HEK293 (cell line): Measurements from ENCODE around the gene SELENOF.
A peak's percentile ranks its signal among the peaks of the same experiment; 100 is the strongest.

ENCODE experiments used
- CTCF ChIA-PET: fragments of 350-600 bp; formaldehyde crosslinking; extraction: SDS; loops from one replicate; lab custom pipeline; 2021; ENCODE audit warnings: antibody characterized with exemption; lab: Yijun Ruan, JAX
- POLR2A ChIA-PET: fragments of 300-600 bp; formaldehyde crosslinking; extraction: SDS; loops from one replicate; lab custom pipeline; 2020; ENCODE audit warnings: antibody characterized with exemption, inconsistent platforms; lab: Yijun Ruan, JAX
- H3K27ac ChIP-seq: fragments of 200-500 bp; sonication (Bioruptor generic); 2 replicates; pipeline ENCODE4 v1.5.1; 2014; ENCODE audit warnings: low read depth, low read length, control low read depth, inconsistent platforms; ENCODE audit errors: extremely low read depth
- H3K36me3 ChIP-seq, 2 experiments: fragments of 200-500 bp in 1 of 2; sonication (Bioruptor generic) in 1 of 2; 1 replicate in 1 of 2; 2 replicates in 1 of 2; pipeline ENCODE4 v1.5.1; 2014 to 2017; ENCODE audit warnings: inconsistent platforms in 2 of 2, low read length in 2 of 2; ENCODE audit not compliant: control insufficient read depth in 2 of 2, insufficient read depth in 1 of 2
- H3K4me1 ChIP-seq: fragments of 200-500 bp; sonication (Bioruptor generic); 2 replicates; pipeline ENCODE4 v1.5.1; 2014; ENCODE audit warnings: mild to moderate bottlenecking, low read length, inconsistent platforms; ENCODE audit not compliant: control insufficient read depth, insufficient read depth
- H3K4me3 ChIP-seq: 2 replicates; pipeline ENCODE4 v1.5.1; 2011; ENCODE audit warnings: low read depth, mild to moderate bottlenecking, control low read depth, low read length, moderate library complexity
- H3K9me3 ChIP-seq: fragments of 200-500 bp; sonication (Bioruptor generic); 2 replicates; pipeline ENCODE4 v1.5.1; 2014; ENCODE audit warnings: low read depth, low read length, inconsistent platforms; ENCODE audit not compliant: control insufficient read depth, insufficient read depth
- CTCF ChIP-seq: fragments of 450-650 bp; formaldehyde crosslinking; IDR thresholded peaks from 2 replicates; pipeline ENCODE4 v1.5.1; 2016; ENCODE audit warnings: missing biosample characterization, missing genetic modification characterization
- FEZF1 ChIP-seq: fragments of 450-650 bp; formaldehyde crosslinking; IDR thresholded peaks from 2 replicates; pipeline ENCODE4 v1.5.1; 2016; ENCODE audit warnings: missing biosample characterization, missing genetic modification characterization
- IKZF3 ChIP-seq: fragments of 450-650 bp; IDR thresholded peaks from 2 replicates; pipeline ENCODE4 v1.5.0; 2018; ENCODE audit warnings: missing biosample characterization, mild to moderate bottlenecking, missing genetic modification characterization, moderate library complexity
- KLF16 ChIP-seq: fragments of 450-650 bp; formaldehyde crosslinking; IDR thresholded peaks from 2 replicates; pipeline ENCODE4 v1.5.1; 2017; ENCODE audit warnings: missing biosample characterization, missing genetic modification characterization
- MEIS1 ChIP-seq: sonication (generic); formaldehyde crosslinking; IDR thresholded peaks from 2 replicates; pipeline ENCODE4 v1.8.1; 2022; ENCODE audit warnings: missing genetic modification reagents, mild to moderate bottlenecking, borderline replicate concordance
- SALL2 ChIP-seq: fragments of 450-650 bp; formaldehyde crosslinking; IDR thresholded peaks from 2 replicates; pipeline ENCODE4 v1.5.0; 2017; ENCODE audit warnings: missing biosample characterization, mild to moderate bottlenecking, missing genetic modification characterization, borderline replicate concordance
- TRIM28 ChIP-seq: IDR thresholded peaks from 2 replicates; pipeline ENCODE4 v1.6.1; 2011; ENCODE audit warnings: low read length, control low read depth, borderline replicate concordance
- ZBTB17 ChIP-seq: fragments of 450-650 bp; formaldehyde crosslinking; IDR thresholded peaks from 2 replicates; pipeline ENCODE4 v1.5.1; 2016; ENCODE audit warnings: missing biosample characterization, missing genetic modification characterization
- ZBTB26 ChIP-seq: fragments of 450-650 bp; formaldehyde crosslinking; optimal IDR thresholded peaks from 2 replicates; pipeline ENCODE3; 2016; ENCODE audit warnings: missing biosample characterization, mild to moderate bottlenecking, missing genetic modification characterization
- ZBTB48 ChIP-seq: fragments of 450-650 bp; formaldehyde crosslinking; IDR thresholded peaks from 2 replicates; pipeline ENCODE4 v1.5.1; 2016; ENCODE audit warnings: missing biosample characterization, missing genetic modification characterization
- ZEB2 ChIP-seq: fragments of 450-650 bp; formaldehyde crosslinking; IDR thresholded peaks from 2 replicates; pipeline ENCODE4 v1.5.1; 2016; ENCODE audit warnings: missing biosample characterization, missing genetic modification characterization
- ZFP37 ChIP-seq: fragments of 450-650 bp; formaldehyde crosslinking; IDR thresholded peaks from 2 replicates; pipeline ENCODE4 v1.5.1; 2016; ENCODE audit warnings: missing biosample characterization, missing genetic modification characterization
- ZNF169 ChIP-seq: fragments of 450-650 bp; formaldehyde crosslinking; IDR thresholded peaks from 2 replicates; pipeline ENCODE4 v1.5.1; 2016; ENCODE audit warnings: missing biosample characterization, missing genetic modification characterization
- ZNF2 ChIP-seq: fragments of 450-650 bp; formaldehyde crosslinking; IDR thresholded peaks from 2 replicates; pipeline ENCODE4 v1.5.1; 2016; ENCODE audit warnings: missing biosample characterization, missing genetic modification characterization
- ZNF24 ChIP-seq: fragments of 450-650 bp; formaldehyde crosslinking; IDR thresholded peaks from 2 replicates; pipeline ENCODE4 v1.5.1; 2016; ENCODE audit warnings: missing biosample characterization, missing genetic modification characterization
- ZNF280C ChIP-seq: fragments of 450-650 bp; formaldehyde crosslinking; IDR thresholded peaks from 2 replicates; pipeline ENCODE4 v1.5.1; 2016; ENCODE audit warnings: missing biosample characterization, missing genetic modification characterization
- ZNF292 ChIP-seq: fragments of 450-650 bp; formaldehyde crosslinking; IDR thresholded peaks from 2 replicates; pipeline ENCODE4 v1.5.1; 2016; ENCODE audit warnings: low read depth, missing biosample characterization, missing genetic modification characterization, borderline replicate concordance
- ZNF302 ChIP-seq: fragments of 450-650 bp; formaldehyde crosslinking; IDR thresholded peaks from 2 replicates; pipeline ENCODE4 v1.5.1; 2016; ENCODE audit warnings: missing biosample characterization, missing genetic modification characterization, low read depth
- ZNF335 ChIP-seq: fragments of 450-650 bp; formaldehyde crosslinking; conservative IDR thresholded peaks from 2 replicates; pipeline ENCODE4 v1.5.1; 2016; ENCODE audit warnings: missing biosample characterization, missing genetic modification characterization
- ZNF341 ChIP-seq: fragments of 450-650 bp; formaldehyde crosslinking; IDR thresholded peaks from 2 replicates; pipeline ENCODE4; 2016; ENCODE audit warnings: low read depth, missing biosample characterization, missing genetic modification characterization
- ZNF501 ChIP-seq: fragments of 450-650 bp; formaldehyde crosslinking; IDR thresholded peaks from 2 replicates; pipeline ENCODE4 v1.5.1; 2016; ENCODE audit warnings: missing biosample characterization, missing genetic modification characterization
- ZNF555 ChIP-seq: fragments of 450-650 bp; formaldehyde crosslinking; conservative IDR thresholded peaks from 2 replicates; pipeline ENCODE4 v1.5.1; 2017; ENCODE audit warnings: missing biosample characterization, mild to moderate bottlenecking, missing genetic modification characterization, inconsistent platforms
- ZNF561 ChIP-seq: fragments of 450-650 bp; IDR thresholded peaks from 2 replicates; pipeline ENCODE4 v1.5.1; 2018; ENCODE audit warnings: missing biosample characterization, missing genetic modification characterization, borderline replicate concordance
- ZNF610 ChIP-seq: fragments of 450-650 bp; formaldehyde crosslinking; IDR thresholded peaks from 2 replicates; pipeline ENCODE4 v1.5.1; 2016; ENCODE audit warnings: missing biosample characterization, missing genetic modification characterization, borderline replicate concordance
- ZNF623 ChIP-seq: fragments of 450-650 bp; formaldehyde crosslinking; IDR thresholded peaks from 2 replicates; pipeline ENCODE4 v1.5.1; 2016; ENCODE audit warnings: missing biosample characterization, missing genetic modification characterization
- ZNF654 ChIP-seq: fragments of 450-650 bp; formaldehyde crosslinking; IDR thresholded peaks from 2 replicates; pipeline ENCODE4 v1.5.1; 2016; ENCODE audit warnings: low read depth, missing biosample characterization, missing genetic modification characterization
- ZNF660 ChIP-seq: fragments of 450-650 bp; IDR thresholded peaks from 2 replicates; pipeline ENCODE4 v1.5.1; 2018; ENCODE audit warnings: missing biosample characterization, mild to moderate bottlenecking, missing genetic modification characterization
- ZNF701 ChIP-seq: fragments of 450-650 bp; formaldehyde crosslinking; IDR thresholded peaks from 2 replicates; pipeline ENCODE4 v1.5.1; 2016; ENCODE audit warnings: missing biosample characterization, missing genetic modification characterization
- ZNF777 ChIP-seq: fragments of 450-650 bp; formaldehyde crosslinking; IDR thresholded peaks from 2 replicates; pipeline ENCODE4 v1.5.1; 2017; ENCODE audit warnings: missing biosample characterization, missing genetic modification characterization, borderline replicate concordance
- ZSCAN16 ChIP-seq: fragments of 450-650 bp; formaldehyde crosslinking; IDR thresholded peaks from 2 replicates; pipeline ENCODE4 v1.5.1; 2016; ENCODE audit warnings: missing biosample characterization, missing genetic modification characterization
- ZSCAN30 ChIP-seq: fragments of 450-650 bp; IDR thresholded peaks from 2 replicates; pipeline ENCODE4 v1.5.1; 2018; ENCODE audit warnings: missing biosample characterization, mild to moderate bottlenecking, missing genetic modification characterization, moderate library complexity

Gene SELENOF

GRCh38 chr1:86833461-86834215 lies 80.3 kb downstream of the SELENOF start:
- POLR2A ChIA-PET = interaction anchor here (1.0 to 1.1 kb wide), 2 partner anchors 10 to 82 kb away, joined by 3 to 4 read pairs; no protein-coding TSS in a partner anchor
- Histone ChIP-seq H3K4me3 (no peak overlapping the region), H3K27ac (no peak overlapping the region), H3K36me3 (no peaks in the 10 kb centered on the region), H3K9me3 (no peaks in the 10 kb centered on the region), H3K4me1 (no peaks in the 10 kb centered on the region)
- CTCF ChIA-PET = interaction anchor here (0.7 to 2.5 kb wide), 26 partner anchors 8 to 252 kb away, joined by 3 to 14 read pairs (median 4); no protein-coding TSS in a partner anchor
- TF ChIP-seq ZBTB26 (tag by site-specific recombination) (no peak), ZNF610 (tag by site-specific recombination) (no peak), ZFP37 (0 out of 2 replicates have a peak, but pooled peaks have one; percentile 50), SALL2 (tag by site-specific recombination) (no peak), ZEB2 (tag by site-specific recombination) (0 out of 2 replicates have a peak, but pooled peaks have one; percentile 21), ZNF654 (tag by site-specific recombination) (peak; percentile 89), ZNF501 (tag by site-specific recombination) (peak; percentile 59; the same call in 1 of the 2 replicates), ZNF777 (tag by site-specific recombination) (no peak), ZNF561 (0 out of 2 replicates have a peak, but pooled peaks have one; percentile 51), ZNF2 (tag by site-specific recombination) (peak; percentile 77; the same call in 1 of the 2 replicates), ZNF302 (tag by site-specific recombination) (no peak), ZNF280C (tag by site-specific recombination) (no peak), MEIS1 (CRISPR knock-in tag) (no peak), IKZF3 (tag by site-specific recombination) (peak; percentile 43; the same call in 1 of the 2 replicates), ZNF660 (tag by site-specific recombination) (peak; percentile 79), ZNF701 (tag by site-specific recombination) (no peak), ZNF341 (no peak), ZNF292 (tag by site-specific recombination) (no peak), TRIM28 (no peak; the same call in 1 of the 2 replicates), ZBTB48 (no peak), ZSCAN16 (tag by site-specific recombination) (no peak), ZNF169 (tag by site-specific recombination) (no peak), KLF16 (no peak), ZNF623 (tag by site-specific recombination) (no peak), CTCF (tag by site-specific recombination) (peak; percentile 82), ZSCAN30 (tag by site-specific recombination) (peak; percentile 55; the same call in 1 of the 2 replicates), FEZF1 (tag by site-specific recombination) (no peak), ZNF24 (tag by site-specific recombination) (no peak), ZNF335 (tag by site-specific recombination) (peak; percentile 40; the same call in 1 of the 2 replicates), ZNF555 (tag by site-specific recombination) (no peak), ZBTB17 (tag by site-specific recombination) (peak; percentile 68)
